WI38 (cell line): ENCODE results near the gene RAC3.

Experiments used
- H3K4me3 ChIP-seq: 2 replicates; pipeline ENCODE4 v1.5.1; 2011; ENCODE audit warnings: low read depth, mild to moderate bottlenecking, control low read depth, low read length
- TF ChIP-seq, protein P1 (sequence below): IDR thresholded peaks from 2 replicates; pipeline ENCODE4 v1.5.1; 2012; ENCODE audit warnings: low read depth, mild to moderate bottlenecking, control low read depth, low read length

The RAC3 gene

GRCh38 chr17:82061047-82061925 lies 29.8 kb downstream of the RAC3 start:
- TF ChIP-seq, protein P1, sequence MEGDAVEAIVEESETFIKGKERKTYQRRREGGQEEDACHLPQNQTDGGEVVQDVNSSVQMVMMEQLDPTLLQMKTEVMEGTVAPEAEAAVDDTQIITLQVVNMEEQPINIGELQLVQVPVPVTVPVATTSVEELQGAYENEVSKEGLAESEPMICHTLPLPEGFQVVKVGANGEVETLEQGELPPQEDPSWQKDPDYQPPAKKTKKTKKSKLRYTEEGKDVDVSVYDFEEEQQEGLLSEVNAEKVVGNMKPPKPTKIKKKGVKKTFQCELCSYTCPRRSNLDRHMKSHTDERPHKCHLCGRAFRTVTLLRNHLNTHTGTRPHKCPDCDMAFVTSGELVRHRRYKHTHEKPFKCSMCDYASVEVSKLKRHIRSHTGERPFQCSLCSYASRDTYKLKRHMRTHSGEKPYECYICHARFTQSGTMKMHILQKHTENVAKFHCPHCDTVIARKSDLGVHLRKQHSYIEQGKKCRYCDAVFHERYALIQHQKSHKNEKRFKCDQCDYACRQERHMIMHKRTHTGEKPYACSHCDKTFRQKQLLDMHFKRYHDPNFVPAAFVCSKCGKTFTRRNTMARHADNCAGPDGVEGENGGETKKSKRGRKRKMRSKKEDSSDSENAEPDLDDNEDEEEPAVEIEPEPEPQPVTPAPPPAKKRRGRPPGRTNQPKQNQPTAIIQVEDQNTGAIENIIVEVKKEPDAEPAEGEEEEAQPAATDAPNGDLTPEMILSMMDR, result no peak
- H3K4me3 ChIP-seq, result no peak overlapping the region

DNA sequence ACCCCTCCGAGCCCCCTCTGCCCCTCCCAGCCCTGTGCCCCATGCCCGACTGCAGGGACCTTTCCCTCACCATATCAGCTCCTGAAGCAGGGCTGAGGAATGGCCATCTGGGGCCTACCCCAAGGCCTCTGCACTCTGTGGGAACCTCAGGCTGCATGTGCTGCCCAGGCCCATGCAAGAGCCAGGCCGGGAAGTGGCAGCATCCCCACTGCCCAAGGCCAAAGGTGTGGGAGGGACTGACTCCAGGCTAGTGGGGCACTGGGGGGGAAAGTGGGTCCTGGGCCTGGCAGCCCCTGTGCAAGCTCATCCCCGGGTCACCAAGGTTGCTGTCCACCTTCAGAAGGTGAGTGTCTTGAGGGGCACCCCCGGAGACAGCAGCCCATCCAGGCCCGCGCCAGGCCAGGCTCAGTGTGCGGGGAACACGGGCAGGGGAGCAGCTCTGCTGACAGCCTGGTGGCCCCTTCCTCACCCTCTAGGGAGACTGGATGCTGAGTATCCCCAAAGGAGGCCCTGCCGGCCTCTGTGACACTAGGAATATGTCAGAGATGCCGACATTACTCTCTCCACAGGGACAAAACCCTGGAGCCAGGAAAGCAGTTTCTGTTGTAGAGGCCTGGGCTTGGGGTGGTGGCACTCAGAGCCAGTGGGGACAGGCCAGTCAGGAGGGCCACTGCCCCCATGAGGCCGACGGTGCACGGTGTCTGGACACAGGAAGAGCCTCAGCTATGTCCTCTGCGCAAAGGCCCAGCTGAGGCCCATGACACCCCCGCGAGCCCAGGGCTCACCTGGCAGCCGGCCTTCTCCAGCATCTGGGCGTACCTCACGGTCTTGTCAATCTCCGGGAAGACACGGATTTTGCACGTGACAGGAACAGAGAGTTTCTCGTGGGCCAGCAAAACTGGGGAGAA lies 30.9 kb downstream of the RAC3 start:
- no peak overlapping the region for H3K4me3 ChIP-seq

GRCh38 chr17:82062984-82063368 lies 31.5 kb downstream of the RAC3 start:
- H3K4me3 ChIP-seq, result no peak overlapping the region
- TF ChIP-seq, protein P1, result no peak

More for the DNA sequence above, 30.9 kb downstream of the RAC3 start:
- TF ChIP-seq, protein P1, result no peak

DNA sequence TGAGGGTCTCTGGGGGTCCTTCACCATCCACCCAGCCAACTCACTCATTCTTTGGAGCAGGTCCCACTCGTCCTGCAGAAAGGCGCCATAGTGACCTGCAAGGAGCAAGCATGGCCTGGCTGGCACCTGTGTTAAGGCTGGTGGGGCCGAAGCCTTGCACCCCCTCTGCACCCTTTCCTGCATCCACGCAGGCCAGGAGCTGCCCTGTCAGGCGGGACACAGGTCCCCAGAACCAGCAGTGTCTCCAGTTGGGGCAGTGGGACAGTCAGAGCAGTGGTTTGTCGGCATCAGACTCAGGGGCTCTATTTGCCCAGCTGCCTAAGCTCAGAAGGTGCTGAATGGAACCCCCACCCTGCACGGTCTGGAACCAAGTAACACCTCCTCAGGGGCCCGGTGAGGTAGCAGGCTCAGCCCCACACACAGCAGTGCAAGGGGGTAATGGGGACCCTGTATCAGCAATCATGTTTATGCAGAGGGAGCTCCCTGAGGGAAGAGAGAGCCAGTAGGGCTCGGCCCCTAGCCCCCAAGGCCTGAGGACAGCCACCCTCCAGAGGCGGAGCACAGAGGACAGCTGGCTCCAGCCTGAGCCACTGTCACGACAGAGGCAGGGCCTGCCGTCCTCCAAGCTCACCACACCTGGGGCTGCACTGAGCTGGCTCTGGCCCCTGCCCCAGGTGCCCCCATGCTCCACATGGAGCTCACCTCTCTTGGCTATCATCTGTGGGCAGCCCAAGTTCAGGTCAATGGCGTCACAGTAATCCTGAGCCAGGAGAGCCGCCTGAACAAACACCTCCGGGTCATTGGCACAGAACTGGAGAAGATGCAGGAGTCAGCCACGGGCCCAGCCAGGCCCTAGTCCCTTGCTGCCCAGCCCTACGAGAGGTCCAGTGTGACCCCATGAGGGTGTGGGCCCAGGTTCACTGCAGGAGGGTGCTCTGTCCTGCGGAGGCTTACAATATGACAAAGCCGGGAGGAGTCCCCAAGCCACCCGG lies 32.2 kb downstream of the RAC3 start:
- TF ChIP-seq, protein P1, result no peak
- H3K4me3 ChIP-seq, result no peak overlapping the region

GRCh38 chr17:82064433-82065192 lies 33.1 kb downstream of the RAC3 start:
- peak overlapping the region; percentile 85 for H3K4me3 ChIP-seq
- TF ChIP-seq, protein P1, result no peak

DNA sequence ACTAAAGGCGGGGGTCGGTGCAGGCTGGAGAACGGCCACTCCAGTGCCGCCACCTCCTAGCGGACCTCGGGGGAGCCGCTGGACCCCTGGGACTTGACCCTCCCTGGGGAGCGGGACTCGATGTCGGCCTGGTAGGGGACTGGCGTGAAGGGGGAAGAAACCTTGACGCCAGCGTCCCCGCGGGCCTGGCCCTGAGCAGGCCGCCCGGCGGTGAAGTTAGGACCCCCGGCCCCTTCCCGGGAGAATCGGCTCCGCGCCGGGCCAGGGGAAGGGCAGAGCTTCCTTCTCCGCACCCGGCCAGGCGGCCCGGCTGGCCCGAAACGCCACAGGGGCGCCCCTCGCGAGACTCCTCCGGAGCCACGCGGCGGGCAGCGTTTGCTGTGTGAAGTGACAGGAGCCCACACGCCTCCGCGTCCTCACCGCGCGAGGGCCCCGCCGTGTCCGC lies 33.7 kb downstream of the RAC3 start:
- TF ChIP-seq, protein P1, result no peak
- H3K4me3 ChIP-seq, result peak overlapping the region; percentile 85
